ENCODE data around the gene RADIL. TPM values are rescaled to one million over a fixed set of nuclear protein-coding genes. Genes with fewer than 3 reads are reported as not detected.

The RADIL gene
- total RNA-seq, 4 donors from 2014 or later: 1.0 to 10.1 (median 6.6) TPM

DNA sequence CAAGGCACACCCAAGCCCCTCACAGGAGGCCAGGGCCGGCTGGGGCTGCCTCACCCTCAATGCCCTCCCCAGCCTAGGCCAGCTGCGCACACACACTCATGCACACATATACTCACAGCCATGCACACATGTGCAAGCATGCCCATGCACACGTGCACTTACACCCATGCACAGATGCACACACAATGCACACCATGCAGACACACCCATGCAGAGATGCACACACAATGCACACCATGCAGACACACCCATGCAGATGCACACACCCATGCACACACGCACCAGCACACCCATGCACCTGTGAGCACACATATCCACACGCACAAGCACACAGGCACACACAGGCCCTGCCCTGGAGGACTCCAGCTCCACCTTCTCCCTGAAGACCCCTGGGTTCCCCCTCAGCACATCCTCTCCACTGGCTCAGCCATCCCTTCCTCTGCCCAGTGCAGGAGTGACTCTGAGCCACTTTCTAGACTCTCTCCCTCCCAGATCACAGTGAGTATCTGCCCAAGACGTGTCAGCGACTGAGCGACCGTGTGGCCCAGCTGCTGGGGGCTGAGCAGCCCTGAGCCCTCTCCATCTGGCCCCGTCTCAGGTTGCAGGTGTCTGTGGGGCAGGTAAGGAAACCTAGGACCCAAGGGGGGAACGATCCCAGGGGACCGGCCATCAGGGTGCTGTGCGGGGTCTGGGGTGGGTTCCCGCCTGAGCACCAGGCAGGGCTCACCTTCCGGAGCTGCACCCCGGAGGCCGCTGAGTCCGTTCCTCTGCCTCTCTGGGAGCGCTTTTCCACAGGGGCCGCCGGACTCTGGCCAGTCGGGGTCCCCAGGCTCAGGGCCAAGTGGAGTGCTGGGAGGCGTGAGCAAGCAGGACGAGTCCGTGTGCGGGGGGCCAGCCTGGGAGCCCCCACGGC is 82.3 kb downstream of the RADIL start:
- intact Hi-C loops (cut with DNase I; ENCODE audit: low total_unique reads): no loop called here
- TF ChIP-seq CTCF (IDR thresholded peaks at IDR 0.05) (no peak), POLR2A (IDR thresholded peaks at IDR 0.05) (no peak)
- Histone ChIP-seq H3K4me1 (no peaks in the 10 kb centered on the region), H3K27me3 (no peaks in the 10 kb centered on the region), H3K27ac (no peak overlapping the region), H3K36me3 (no peaks in the 10 kb centered on the region), H3K9me3 (no peaks in the 10 kb centered on the region), H3K4me3 (no peak overlapping the region)
- no peak for DNase-seq

GRCh38 chr7:4800487-4800886 is 83.0 kb downstream of the RADIL start:
- no peak overlapping the region for H3K27ac ChIP-seq
- TF ChIP-seq POLR2A (IDR thresholded peaks at IDR 0.05): no peak
- no peak for TF ChIP-seq CTCF (IDR thresholded peaks at IDR 0.05)
- no peaks in the 10 kb centered on the region for H3K27me3 ChIP-seq
- DNase-seq: no peak
- H3K4me1 ChIP-seq: no peaks in the 10 kb centered on the region
- no peak overlapping the region for H3K4me3 ChIP-seq
- intact Hi-C loops (cut with DNase I; ENCODE audit: low total_unique reads): no loop called here
- H3K9me3 ChIP-seq: no peaks in the 10 kb centered on the region
- H3K36me3 ChIP-seq: no peaks in the 10 kb centered on the region

DNA sequence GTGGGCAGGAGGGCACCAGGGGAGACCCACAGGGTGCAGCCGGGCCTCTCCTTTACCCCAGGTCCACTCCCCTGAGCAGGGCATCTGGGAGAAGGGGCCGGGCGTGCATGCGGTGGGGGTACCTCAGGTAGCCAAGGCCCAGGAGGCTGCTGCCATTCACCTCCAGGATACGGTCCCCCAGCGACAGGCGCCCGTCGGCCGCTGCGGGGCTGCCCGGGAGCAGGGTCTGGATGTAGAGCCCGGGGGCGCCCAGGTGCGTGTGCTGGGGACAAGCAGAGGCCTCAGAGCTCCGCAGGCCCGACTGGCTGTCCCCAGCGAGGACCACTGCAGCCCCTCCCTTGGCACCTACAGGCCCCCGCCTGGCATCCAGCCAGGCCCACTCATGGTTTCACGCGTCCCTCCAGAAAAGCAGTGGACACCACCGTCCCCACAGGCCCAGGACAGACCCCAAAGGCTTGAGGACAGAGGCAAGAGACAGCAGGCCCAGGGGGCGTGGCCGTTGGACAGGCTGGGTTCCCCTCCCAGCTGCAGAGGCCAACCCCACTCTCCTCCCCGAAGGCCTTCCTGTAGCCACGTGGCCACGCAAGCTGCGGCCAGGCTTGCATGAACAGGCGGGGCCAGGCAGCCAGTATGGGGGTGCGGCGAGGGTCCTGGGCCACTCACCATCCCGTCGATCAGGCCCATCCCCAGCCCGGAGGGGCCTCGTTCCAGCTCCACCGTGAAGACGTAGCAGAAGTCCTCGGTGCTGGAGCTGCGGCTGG is 83.8 kb downstream of the RADIL start:
- no peak for TF ChIP-seq POLR2A (IDR thresholded peaks at IDR 0.05)
- TF ChIP-seq CTCF (IDR thresholded peaks at IDR 0.05): no peak
- Histone ChIP-seq H3K4me3 (no peak overlapping the region), H3K27me3 (no peaks in the 10 kb centered on the region), H3K4me1 (no peaks in the 10 kb centered on the region), H3K36me3 (no peaks in the 10 kb centered on the region), H3K27ac (no peak overlapping the region), H3K9me3 (no peaks in the 10 kb centered on the region)
- DNase-seq: peak in 1 of 2 donors; percentile 50
- intact Hi-C loops (cut with DNase I; ENCODE audit: low total_unique reads): loop anchor here (10.0 kb wide), 1 partner anchor 85 kb away; the partner anchor contains the start of gene RADIL

DNA sequence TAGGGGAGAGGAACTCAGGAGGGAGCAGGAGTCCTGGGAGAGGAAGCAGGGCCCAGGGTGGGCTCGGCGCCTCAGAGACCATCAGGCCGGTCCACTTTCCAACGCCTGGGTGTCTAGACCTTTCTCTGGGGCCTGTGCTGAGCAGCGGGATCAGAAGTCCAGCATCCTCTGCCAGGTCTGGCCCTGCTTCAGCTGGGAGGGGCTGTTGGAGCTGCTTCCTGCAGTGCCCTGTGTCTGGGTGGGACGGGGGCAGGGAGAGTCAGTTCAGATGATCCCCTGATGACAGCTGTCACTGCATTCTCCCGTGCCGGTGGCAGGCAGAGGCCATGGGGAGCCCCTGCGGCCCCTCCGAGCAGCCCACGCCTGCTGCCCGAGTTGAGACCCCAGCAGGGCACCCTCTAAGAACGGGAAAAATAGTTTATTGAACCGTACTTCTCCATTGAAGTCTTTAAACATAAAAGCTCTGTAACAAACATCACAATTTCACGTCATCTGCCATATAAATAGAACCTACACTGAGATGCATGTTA is 84.7 kb downstream of the RADIL start:
- H3K27me3 ChIP-seq: no peaks in the 10 kb centered on the region
- no peak overlapping the region for H3K4me3 ChIP-seq
- no peaks in the 10 kb centered on the region for H3K36me3 ChIP-seq
- H3K4me1 ChIP-seq: no peaks in the 10 kb centered on the region
- no peak for DNase-seq
- no peaks in the 10 kb centered on the region for H3K9me3 ChIP-seq
- no peak for TF ChIP-seq POLR2A (IDR thresholded peaks at IDR 0.05)
- no peak for TF ChIP-seq CTCF (IDR thresholded peaks at IDR 0.05)
- intact Hi-C loops (cut with DNase I; ENCODE audit: low total_unique reads): loop anchor here (10.0 kb wide), 1 partner anchor 86 kb away; the partner anchor contains the start of gene RADIL
- H3K27ac ChIP-seq: no peak overlapping the region

Data from uterus (tissue), 4 donors.